Astrocyte (in vitro differentiated cells and primary cell): Measurements from ENCODE around the gene MTUS2. TPM values are rescaled to one million over a fixed set of nuclear protein-coding genes. Genes with fewer than 3 reads are reported as not detected.
A peak's percentile ranks its signal among the peaks of the same experiment; 100 is the strongest.

ENCODE experiments used
- DNase-seq: peaks from one replicate; pipeline ENCODE4 v3.0.0-alpha.2; 2010; ENCODE audit warnings: low read depth
- FAIRE-seq: peaks from 2 replicates; lab custom pipeline; 2011; peaks lifted over from hg19 to GRCh38; lab: Jason Lieb, UNC
- H2AFZ ChIP-seq: 2 replicates; pipeline ENCODE4 v1.6.0; 2012; ENCODE audit warnings: low read depth, low read length, inconsistent platforms
- H3K27ac ChIP-seq: 2 replicates; pipeline ENCODE4 v1.5.1; 2011; ENCODE audit warnings: low read depth, low read length, inconsistent platforms
- H3K27me3 ChIP-seq: 2 replicates; pipeline ENCODE4 v1.6.0; 2011; ENCODE audit warnings: low read length, inconsistent platforms; ENCODE audit not compliant: insufficient read depth
- H3K36me3 ChIP-seq: 2 replicates; pipeline ENCODE4 v1.5.1; 2011; ENCODE audit warnings: low read length, inconsistent platforms; ENCODE audit not compliant: insufficient read depth
- H3K4me1 ChIP-seq: 2 replicates; pipeline ENCODE4 v1.5.1; 2011; ENCODE audit warnings: low read length, inconsistent platforms; ENCODE audit not compliant: insufficient read depth
- H3K4me2 ChIP-seq: 2 replicates; pipeline ENCODE4 v1.6.0; 2012; ENCODE audit warnings: low read length, inconsistent platforms
- H3K4me3 ChIP-seq: 2 replicates; pipeline ENCODE4 v1.5.1; 2011; ENCODE audit warnings: low read depth, mild to moderate bottlenecking, low read length, inconsistent platforms; ENCODE audit not compliant: insufficient read depth
- H3K79me2 ChIP-seq: 2 replicates; pipeline ENCODE4 v1.6.0; 2012; ENCODE audit warnings: mild to moderate bottlenecking, low read length, inconsistent platforms; ENCODE audit not compliant: insufficient read depth
- H3K9ac ChIP-seq: 2 replicates; pipeline ENCODE4 v1.6.0; 2012; ENCODE audit warnings: mild to moderate bottlenecking, low read length, inconsistent platforms
- H3K9me3 ChIP-seq: 2 replicates; pipeline ENCODE4 v1.5.1; 2012; ENCODE audit warnings: low read depth, mild to moderate bottlenecking, low read length, inconsistent platforms; ENCODE audit not compliant: insufficient read depth
- H4K20me1 ChIP-seq: 2 replicates; pipeline ENCODE4 v1.6.0; 2012; ENCODE audit warnings: low read length, inconsistent platforms; ENCODE audit not compliant: insufficient read depth
- H3K27ac Mint-ChIP-seq: one replicate; pipeline ENCODE4 v1.8.0; 2021; ENCODE audit warnings: mild to moderate bottlenecking, mixed read lengths; ENCODE audit not compliant: unreplicated experiment
- H3K27me3 Mint-ChIP-seq: one replicate; pipeline ENCODE4 v1.8.0; 2021; ENCODE audit warnings: low read depth, mixed read lengths; ENCODE audit not compliant: unreplicated experiment
- H3K36me3 Mint-ChIP-seq: one replicate; pipeline ENCODE4 v1.8.0; 2021; ENCODE audit warnings: low read depth, mixed read lengths; ENCODE audit not compliant: unreplicated experiment
- H3K4me1 Mint-ChIP-seq: one replicate; pipeline ENCODE4 v1.8.0; 2021; ENCODE audit warnings: low read depth, mixed read lengths; ENCODE audit not compliant: unreplicated experiment
- H3K4me3 Mint-ChIP-seq: one replicate; pipeline ENCODE4 v1.8.0; 2021; ENCODE audit warnings: mild to moderate bottlenecking, moderate library complexity, mixed read lengths; ENCODE audit not compliant: unreplicated experiment
- H3K9me3 Mint-ChIP-seq: one replicate; pipeline ENCODE4 v1.8.0; 2021; ENCODE audit warnings: mild to moderate bottlenecking, mixed read lengths; ENCODE audit not compliant: unreplicated experiment
- EZH2 ChIP-seq: IDR thresholded peaks from 2 replicates; pipeline ENCODE4 v1.6.1; 2012; ENCODE audit warnings: mild to moderate bottlenecking, low read length, inconsistent platforms; ENCODE audit not compliant: insufficient read depth
- total RNA-seq: library from RNA; stranded (reverse); gene quantifications from 2 replicates; pipeline ENCODE4 v1.2.1, GENCODE V29; 2021
- TF ChIP-seq, protein P1 (sequence below): IDR thresholded peaks from 2 replicates; pipeline ENCODE4 v1.5.1; 2011; ENCODE audit warnings: low read depth, mild to moderate bottlenecking, inconsistent platforms, low read length, moderate library complexity; ENCODE audit not compliant: insufficient read depth

Gene MTUS2
- total RNA-seq, 1 donor from 2014 or later: 0.50 TPM

DNA sequence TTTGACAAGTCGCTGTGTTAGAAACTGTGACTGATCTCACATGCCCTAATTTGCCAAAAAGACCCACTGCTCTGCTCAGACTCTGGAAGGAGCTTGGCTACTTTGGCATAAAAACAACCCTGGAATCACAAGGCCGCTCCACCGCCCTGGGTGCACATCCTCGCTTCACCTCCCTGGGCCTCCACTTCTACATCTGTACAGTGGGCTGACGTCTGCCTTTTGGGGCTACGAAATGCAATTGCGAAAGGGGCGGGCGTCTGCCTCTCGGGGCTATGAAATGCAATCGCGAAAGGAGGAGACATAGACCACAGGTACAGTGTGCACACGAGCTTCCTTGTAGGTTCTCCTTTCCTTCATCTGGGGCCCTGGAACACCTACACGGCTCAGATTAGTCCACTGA lies 701.2 kb downstream of the MTUS2 start:
- no peaks in the 10 kb centered on the region for H3K27me3 ChIP-seq
- peak overlapping the region; percentile 67 for H3K9ac ChIP-seq
- H3K36me3 ChIP-seq: peaks cover 28% of the 10 kb centered on the region
- H3K27ac ChIP-seq: peak overlapping the region; percentile 96
- H3K79me2 ChIP-seq: peaks cover 33% of the 10 kb centered on the region
- Mint-ChIP-seq H3K27me3 (no peaks in the 10 kb centered on the region), H3K27ac (no peak overlapping the region), H3K4me3 (no peak overlapping the region), H3K36me3 (peaks cover 45% of the 10 kb centered on the region), H3K9me3 (no peaks in the 10 kb centered on the region), H3K4me1 (peaks cover 19% of the 10 kb centered on the region)
- H3K9me3 ChIP-seq: no peaks in the 10 kb centered on the region
- peak overlapping the region; percentile 44 for H3K4me2 ChIP-seq
- no peak for TF ChIP-seq EZH2
- TF ChIP-seq, protein P1, sequence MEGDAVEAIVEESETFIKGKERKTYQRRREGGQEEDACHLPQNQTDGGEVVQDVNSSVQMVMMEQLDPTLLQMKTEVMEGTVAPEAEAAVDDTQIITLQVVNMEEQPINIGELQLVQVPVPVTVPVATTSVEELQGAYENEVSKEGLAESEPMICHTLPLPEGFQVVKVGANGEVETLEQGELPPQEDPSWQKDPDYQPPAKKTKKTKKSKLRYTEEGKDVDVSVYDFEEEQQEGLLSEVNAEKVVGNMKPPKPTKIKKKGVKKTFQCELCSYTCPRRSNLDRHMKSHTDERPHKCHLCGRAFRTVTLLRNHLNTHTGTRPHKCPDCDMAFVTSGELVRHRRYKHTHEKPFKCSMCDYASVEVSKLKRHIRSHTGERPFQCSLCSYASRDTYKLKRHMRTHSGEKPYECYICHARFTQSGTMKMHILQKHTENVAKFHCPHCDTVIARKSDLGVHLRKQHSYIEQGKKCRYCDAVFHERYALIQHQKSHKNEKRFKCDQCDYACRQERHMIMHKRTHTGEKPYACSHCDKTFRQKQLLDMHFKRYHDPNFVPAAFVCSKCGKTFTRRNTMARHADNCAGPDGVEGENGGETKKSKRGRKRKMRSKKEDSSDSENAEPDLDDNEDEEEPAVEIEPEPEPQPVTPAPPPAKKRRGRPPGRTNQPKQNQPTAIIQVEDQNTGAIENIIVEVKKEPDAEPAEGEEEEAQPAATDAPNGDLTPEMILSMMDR: no peak
- H3K4me3 ChIP-seq: no peak overlapping the region
- peaks cover 6% of the 10 kb centered on the region for H4K20me1 ChIP-seq
- peak; percentile 29 for FAIRE-seq
- DNase-seq: no peak
- H2AFZ ChIP-seq: no peak overlapping the region
- H3K4me1 ChIP-seq: peaks cover 40% of the 10 kb centered on the region

DNA sequence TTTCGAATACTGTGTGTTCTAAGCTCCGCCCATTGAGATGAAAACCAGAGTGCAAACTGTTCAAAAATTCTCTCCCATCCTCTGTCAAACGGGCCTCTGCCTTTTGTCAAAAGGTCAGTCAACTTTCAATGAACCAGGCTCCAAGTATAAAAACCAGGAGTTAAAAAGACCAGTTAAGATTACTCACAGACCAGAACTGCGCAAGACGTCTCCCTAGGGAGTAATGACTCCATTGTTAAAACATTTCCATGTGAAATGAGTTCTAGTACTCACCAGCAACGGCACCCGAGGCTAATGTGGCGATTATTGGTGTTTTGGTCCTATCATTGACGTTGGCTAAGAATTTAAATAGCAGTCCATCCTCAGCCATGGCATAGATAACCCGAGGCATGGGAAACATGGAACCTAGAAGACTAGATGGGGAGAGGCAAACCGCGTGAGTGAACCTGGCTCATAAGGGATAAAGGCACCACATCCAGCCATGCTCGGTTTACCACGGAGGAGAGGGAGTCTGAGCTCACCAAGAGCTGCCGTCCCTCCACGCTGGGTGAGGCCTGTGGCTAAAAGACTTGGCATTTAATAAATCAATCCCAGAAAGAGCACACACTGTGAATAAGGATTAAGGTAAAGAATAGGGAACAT lies 702.0 kb downstream of the MTUS2 start:
- Histone ChIP-seq H3K4me1 (peaks cover 40% of the 10 kb centered on the region), H3K9ac (peak overlapping the region; percentile 67), H3K27me3 (no peaks in the 10 kb centered on the region), H3K9me3 (no peaks in the 10 kb centered on the region), H3K79me2 (peaks cover 40% of the 10 kb centered on the region), H4K20me1 (peaks cover 6% of the 10 kb centered on the region), H3K4me2 (peak overlapping the region; percentile 44), H3K4me3 (no peak overlapping the region), H2AFZ (no peak overlapping the region), H3K27ac (peak overlapping the region; percentile 96), H3K36me3 (peaks cover 29% of the 10 kb centered on the region)
- Mint-ChIP-seq H3K36me3 (peaks cover 41% of the 10 kb centered on the region), H3K27ac (peak overlapping the region; percentile 21), H3K4me1 (peaks cover 19% of the 10 kb centered on the region), H3K9me3 (no peaks in the 10 kb centered on the region), H3K27me3 (no peaks in the 10 kb centered on the region), H3K4me3 (no peak overlapping the region)
- TF ChIP-seq, protein P1: no peak
- no peak for TF ChIP-seq EZH2
- peak; percentile 91 for FAIRE-seq
- DNase-seq: peak; percentile 90
